Left renal cortex interstitium (tissue), 4 donors: ENCODE measurements around the gene XKR7. TPM values are rescaled to one million over a fixed set of nuclear protein-coding genes. Genes with fewer than 3 reads are reported as not detected.

Experiments used
- DNase-seq, 4 donors: peaks; one replicate each; pipeline ENCODE4 v3.0.0-alpha.2; 2013; ENCODE audit warnings: low read depth in 4 of 4, low spot score in 2 of 4, missing footprints in 1 of 4
- polyA plus RNA-seq, 4 donors: library from polyadenylated mRNA; unstranded; fragments of 120-200 nt; gene quantifications; one replicate each; pipeline ENCODE4 v1.2.1, GENCODE V29; 2013; ENCODE audit not compliant: insufficient read length in 4 of 4

XKR7 gene
- polyA plus RNA-seq, 4 donors = 0.20 to 0.64 (median 0.32) TPM

DNA sequence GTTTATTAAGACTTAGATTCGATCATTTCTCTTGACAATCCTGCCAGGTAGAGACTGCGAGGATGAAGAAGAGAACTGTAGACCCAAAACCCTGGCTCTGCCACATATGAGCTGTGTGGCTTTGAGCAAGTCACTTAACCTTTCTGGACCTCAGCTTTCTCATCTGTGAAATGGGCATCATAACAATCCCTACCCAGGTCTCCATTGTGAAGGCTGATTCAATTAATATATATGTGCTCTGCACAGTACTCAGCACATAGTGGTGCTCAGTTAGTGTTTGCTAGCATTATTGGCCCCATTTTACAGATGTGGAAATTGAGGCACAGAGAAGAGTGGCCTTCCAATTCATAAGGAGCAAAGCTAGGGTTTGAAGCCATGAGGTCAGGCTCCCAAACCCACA, 7.9 kb downstream of the XKR7 start:
- DNase-seq = no peak

DNA sequence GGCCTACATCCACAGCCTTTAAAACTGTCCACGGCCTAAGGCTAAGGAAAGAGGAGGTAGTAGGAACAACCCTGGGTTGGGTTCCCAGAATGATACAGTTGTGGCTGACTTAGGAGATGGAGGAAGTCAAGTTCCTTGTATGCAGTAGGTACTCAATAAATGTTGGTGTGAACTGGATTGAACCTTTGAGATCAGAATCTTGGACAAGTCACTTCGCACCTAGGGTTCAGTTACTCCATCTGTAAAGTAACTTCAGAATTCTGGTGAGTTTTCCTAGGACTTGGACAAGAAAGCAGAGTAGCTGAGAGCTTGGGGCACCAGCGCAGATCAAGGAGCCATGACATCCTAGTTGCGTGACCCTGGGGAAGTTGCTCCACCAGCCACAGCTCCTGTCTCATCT, 9.1 kb downstream of the XKR7 start:
- no peak for DNase-seq

DNA sequence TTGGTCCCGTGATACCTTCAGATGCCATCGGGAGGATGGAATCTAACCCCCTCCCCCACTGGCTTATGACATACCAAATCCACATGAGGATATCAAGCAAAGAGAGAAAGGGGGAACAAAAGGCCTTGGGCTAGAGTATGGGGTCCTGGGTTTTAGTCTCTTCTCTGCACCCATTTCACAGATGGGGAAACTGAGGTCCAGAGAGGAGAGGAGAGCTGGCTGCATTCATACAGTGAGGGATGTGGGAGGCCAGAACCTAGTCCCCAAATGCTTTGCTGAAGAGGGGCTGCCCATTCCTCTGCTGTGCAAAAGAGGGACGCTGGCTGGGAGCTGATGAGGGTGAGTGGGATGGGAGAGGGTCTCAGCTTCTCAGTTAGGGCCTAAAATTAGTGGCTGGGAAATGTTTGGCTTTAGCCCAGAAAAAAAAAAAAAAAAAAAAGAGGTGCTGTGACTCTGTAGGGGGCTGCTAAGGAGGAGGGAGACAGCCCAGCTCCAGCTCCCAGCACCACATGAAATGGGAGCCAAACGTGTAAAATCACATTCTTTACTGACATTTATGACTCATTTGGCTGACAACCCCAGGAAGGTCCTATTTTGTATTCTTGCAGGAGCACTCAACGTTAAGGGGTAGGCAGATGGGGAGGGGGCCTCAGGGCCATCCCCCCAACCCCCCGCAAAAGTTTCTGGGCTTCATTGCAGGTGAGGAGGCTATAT, 11.9 kb downstream of the XKR7 start:
- DNase-seq = peak in 1 of 4 donors; percentile 24

DNA sequence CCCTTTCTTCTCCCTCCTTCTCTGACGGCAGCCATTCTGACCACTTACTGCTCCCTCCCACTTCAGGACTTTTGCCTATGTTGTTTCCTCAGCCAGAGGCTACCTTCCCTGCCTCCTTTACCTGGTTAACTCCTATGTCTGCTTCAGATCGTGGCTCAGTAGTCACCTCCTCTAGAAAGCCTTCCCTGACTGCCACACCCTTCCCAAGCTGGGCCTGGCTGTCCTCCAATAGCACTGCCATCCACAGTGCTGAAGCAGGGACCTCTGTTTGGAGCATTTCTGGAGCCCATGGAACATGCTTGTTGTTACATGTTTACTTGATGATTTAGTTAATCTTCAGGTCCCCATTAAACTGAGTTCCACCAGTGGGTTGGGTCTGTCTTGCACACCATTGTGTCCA, 13.8 kb downstream of the XKR7 start:
- DNase-seq = no peak

DNA sequence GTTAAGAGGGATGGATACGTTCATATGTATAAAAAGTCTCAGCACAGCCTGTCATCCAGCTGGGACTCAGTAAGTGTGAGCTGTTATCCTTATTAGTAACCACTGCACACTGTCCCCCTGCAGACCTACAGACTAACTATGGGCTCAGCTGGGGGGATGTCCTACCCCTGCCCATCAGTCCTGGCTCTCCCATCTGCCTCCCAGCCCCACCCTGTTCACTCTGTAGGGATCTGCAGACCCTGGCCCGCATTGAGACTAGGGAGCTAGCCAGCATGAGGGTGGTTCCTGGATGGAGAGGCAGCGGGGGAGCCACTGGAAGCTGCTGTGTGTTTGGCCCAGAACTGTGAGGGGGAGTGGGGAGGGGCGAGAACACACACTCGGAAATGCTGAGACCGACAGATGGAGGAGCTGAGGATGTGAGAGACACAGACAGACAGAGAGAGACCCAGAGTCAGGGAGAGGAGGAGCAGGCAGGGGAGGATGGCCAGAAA, 17.1 kb downstream of the XKR7 start:
- no peak for DNase-seq

DNA sequence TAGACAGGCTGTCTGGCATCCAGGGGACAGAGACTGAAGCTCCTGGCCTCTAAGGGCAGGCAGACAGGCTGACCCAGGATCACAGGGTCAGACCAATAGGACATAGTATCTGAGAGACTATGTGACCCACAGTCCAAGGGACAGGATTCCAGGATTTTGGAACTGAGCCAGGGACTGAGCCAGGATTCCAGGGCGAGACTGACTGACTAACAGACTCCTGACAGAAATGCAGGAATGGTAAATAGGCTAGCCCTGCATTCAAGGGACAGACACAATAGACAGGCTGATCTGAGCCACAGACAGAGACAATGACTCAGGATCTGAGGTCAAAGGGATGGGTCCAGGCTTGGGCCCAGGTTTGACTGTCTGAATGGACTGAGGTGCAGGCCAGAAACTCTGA, 19.8 kb downstream of the XKR7 start:
- no peak for DNase-seq

DNA sequence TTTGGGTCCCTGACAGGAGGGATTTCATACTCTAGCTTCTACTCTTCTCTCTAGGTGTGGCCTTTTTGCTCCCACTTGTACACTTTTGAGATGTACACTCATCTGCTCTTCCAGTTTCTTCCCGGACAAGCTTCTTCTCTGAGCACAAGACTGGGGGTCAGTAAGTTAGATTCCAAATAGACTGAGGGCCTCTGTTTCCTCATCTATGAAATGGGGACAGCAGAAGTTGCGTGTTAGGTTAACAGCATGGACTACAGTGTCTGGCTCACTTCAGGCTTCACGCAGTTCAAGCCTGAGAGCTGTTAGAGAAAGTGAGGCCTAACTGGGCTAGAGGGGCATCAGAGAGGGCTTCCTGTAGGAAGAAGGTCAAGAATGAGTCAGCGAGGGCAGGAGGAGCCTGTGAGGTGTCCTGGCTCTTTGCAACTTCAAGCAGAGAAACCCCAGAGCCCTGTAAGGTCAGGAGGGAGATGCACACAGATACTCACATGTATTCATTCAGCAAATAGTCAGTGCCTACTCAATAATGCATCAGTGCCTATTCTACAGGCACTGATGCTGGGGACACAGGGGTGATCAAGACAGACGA, 20.6 kb downstream of the XKR7 start:
- no peak for DNase-seq

DNA sequence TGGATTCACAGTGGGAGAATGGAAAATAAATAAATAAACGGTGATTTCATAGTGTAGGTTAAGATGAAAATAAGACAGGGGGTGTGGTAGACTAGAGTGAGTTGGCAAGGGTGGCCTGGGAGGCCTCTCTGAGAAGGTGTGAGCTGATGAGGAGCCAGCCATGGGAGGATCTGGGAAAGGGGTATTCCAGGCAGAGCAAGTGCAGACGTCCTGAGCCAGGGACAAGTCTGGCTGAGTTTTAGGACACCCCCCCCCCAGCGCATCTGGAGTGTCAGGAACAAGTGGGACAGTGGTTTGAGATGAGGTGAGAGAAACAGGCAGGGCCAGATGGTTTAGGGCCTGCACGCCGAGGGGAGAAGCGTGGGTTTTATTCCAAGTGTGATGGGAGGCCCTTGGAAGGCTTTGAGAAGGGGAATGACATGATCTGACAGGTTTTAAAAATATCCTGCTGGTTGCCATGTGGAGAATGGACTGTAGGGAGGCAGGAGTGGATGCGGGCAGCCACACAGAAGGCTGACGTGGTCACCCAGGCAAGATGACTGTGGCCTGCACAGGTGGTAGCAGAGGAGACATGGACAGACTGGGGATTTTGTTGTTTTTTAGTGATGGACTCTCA, 21.2 kb downstream of the XKR7 start:
- DNase-seq = no peak

DNA sequence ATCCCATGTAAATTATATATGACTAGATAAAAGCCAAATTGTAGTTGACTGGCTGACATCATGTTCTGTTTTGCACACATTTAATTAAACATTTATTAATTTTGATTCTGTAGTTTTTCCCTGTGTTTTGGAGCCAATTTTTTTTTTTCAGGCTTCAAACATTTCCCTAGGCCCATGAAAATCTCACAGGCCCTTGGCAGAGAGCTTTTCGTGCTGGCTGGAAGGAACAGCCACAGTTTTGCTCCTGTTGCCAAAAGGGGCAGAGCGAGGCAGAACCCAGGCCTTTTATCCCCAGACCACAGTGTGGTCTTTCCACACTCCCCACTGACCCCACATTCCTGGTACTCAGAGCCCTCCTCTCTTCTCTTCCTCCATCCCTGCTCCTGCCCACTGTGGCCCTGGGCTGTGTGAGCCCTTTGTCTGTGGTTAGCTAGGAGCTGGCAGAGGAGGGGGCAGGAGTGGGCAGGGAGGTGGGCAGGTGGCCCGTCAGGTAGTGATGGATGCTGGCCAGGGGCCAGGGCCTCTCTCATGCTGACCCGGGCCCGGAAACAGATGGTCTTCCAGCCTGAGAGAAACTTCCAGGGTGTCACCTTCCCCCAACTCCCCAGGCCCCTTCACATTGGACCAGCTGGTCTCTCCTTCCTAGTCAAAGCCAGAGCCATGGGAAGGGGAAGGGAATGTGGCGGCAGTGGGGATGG, 22.8 kb downstream of the XKR7 start:
- no peak for DNase-seq

DNA sequence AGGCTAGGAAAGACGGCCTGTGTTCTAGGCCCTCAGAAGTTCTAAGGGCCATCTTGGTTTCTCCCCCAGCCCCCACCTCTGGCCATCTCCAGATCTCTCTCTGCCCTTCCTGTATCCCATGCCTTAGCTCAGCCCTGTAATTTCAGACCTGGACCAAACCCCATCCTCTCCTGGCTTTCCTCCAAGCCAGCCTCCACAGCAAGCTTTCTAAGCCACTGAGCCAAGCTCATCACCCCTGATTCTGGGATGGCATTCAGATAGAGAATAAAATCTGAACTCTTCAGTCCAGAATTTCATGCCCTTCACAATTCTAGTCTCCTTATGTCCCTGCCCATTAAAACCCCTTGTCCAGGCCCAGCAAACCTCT, 23.4 kb downstream of the XKR7 start:
- no peak for DNase-seq

DNA sequence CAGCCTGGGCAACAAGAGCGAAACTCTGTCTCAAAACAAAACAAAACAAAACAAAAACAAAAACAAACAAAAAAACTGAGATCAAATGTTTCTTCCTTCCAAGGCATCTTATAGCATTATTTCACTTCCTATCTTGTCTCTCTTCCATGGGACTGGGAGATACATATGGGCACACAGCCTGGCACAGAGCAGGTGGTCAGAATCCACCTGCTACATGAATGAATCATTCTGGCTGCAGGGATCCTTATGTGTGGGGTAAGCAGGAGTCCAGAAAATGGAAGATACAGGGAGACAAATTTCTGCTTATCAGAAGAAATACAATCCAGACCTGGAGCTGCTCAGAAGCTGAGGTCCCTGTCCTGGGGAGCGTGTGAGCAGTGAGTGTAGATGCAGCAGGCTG, 24.1 kb downstream of the XKR7 start:
- DNase-seq = no peak

DNA sequence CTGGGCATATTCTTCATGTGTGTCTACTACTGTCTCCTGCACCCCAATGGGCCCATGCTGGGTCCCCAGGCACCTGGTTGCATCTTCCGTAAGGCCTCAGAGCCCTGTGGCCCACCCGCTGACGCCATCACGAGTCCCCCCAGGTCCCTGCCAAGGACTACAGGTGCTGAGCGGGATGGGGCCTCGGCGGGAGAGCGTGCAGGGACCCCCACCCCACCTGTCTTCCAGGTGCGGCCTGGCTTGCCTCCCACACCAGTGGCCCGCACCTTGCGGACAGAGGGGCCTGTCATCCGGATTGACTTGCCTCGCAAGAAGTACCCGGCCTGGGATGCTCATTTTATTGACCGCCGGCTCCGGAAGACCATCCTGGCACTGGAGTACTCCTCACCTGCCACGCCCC, 29.0 kb downstream of the XKR7 start:
- no peak for DNase-seq

DNA sequence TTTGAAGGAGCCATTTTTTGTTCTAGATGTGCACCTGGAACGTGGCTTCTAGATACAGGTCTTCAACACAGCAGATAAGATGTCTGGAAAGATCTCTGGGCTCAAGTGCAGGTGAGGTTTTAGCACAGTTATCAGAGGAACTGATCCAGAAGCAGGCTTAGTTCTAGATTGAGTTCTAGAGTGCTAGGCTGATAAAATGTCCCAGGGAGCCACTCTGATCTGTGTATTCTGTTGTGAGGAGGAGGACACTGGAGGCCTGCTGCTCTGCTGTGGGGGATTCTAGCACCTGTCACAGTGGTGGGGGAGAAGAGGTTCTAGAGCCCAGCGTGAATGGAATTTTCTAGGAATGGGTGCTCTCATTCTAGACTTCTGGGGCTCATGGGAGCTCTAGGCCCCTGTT, 30.3 kb downstream of the XKR7 start:
- DNase-seq = no peak

DNA sequence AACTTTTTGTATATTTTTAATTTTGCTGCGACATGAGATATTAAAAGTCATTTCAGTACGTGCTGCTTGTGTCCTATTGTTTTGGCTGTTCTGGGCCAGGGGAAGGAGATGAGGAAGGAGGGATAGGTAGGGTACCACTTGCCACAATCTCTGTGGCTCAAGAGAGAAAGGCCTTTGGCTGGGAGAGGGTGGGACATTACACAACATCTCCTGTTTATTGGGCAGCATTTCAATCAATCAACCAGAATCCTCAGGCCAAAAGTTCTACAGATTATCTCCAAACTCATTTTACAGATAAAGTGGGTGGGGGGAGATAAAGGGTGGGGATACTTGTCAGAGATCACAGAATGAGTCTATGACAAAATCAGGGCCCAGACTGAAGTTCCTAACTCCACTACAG, 35.4 kb downstream of the XKR7 start:
- DNase-seq = no peak

DNA sequence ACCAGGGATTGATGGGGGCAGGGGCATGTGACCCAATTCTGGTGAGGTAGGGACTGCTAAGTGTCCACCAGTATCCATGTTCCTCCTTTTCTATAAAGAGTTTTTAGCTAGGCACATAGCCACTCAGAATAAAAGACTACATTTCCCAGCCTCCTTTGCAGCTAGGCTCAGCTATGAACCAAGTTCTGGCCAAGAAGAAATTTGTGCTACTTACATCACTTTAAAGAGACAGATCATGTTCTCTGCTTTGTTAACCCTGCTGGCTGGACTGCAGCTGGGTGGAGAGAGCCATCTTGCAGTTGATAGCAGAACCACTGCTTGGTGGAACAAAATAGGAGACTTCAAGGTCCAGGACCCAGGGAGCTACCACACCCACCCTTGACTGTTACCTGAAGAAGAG, 37.0 kb downstream of the XKR7 start:
- no peak for DNase-seq

DNA sequence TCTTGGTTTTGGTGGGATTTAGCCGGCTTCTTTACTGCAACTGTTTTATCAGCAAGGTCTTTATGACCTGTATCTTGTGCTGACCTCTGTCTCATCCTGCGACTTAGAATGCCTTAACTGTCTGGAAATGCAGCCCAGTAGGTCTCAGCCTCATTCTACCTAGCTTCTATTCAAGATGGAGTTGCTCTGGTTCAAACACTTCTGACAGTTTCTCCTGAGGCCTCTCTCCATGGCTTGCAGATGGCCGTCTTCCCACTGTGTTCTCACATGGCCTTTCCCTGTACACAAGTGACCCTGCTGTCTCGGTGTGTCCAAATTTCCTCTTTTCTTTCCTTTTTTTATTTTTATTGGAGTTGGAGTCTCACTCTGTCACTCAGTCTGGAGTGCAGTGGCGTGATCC, 38.1 kb downstream of the XKR7 start:
- no peak for DNase-seq

DNA sequence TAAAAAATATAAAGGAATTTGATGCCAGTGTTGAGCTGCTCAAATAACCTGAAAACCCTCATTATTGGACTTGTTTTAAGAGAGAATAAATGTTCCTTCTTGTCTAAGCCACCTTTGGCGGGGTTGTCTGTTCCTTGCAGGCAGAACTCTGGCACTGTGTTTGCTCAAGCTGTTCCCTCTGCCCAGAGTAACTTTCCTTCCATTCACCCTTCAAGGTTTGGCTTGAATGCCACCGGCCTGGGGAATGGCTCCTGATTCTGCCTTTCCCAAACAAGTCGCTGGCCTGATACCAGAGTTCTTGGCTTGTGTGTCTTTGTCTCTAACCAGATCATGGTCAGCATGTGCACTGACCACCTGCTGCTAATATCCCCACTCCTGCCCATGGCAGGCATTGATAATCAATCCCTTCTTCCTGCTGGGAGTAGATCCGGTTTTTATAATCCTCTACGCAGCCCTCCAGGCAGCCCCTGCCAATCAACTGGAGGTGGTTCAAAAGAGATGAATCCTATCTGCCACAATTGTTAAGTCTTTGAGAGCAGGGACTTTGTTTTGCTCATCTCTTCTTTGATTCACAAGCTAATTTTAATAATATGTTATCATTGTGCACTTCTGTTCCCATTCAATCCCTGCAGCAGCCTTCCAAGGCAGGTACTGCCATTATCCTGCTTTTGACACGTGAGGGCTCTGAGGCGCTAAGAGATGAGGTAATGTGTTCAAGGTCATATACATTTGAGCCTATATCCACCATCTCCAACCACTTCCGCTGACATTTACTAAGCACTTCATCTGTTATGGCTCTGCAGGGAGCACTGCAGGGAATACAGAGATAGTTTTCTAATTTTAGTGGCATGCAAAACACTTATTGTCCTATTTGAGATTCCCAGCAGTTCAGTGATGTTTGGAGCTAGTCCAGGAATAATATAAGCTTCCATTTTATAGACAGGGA, 39.2 kb downstream of the XKR7 start:
- no peak for DNase-seq

DNA sequence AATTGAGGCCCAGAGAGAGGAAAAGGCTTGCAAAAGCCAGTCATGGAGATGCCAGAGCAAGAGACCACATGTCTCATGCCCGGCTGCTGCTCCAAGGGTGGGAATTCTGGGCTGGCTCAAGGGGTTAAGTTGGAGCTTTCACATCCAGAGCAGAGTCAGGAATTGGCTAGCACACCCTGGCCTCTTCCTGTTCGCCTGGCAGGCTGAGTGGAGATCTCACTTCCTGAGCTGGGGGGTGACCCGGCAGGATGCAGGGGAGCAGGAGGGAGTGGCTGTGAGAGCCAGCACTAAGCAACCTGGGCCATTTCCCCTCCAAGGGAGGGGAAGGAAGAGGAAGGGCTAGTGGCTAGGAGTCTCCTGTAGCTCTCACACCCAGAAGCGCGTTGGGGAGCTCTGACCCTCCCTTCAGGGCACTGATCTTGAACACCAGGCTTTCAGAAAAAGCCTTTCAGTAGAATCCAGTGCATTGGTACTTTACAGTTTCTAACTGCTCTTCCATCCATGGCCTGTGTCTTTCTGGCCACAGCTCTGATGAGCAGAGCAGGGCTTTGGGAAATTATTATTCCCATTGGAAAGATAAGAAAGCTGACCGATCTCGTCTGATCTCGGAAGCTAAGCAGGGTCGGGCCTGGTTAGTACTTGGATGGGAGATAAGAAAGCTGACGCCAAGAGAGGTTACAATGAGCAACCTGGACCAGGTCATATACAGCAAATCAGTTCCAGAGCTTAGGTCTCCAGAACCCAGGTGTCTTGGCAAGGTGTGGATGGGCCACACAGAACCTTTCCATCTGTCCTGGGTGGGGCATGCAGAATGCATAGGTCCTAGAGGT, 40.1 kb downstream of the XKR7 start:
- no peak for DNase-seq

DNA sequence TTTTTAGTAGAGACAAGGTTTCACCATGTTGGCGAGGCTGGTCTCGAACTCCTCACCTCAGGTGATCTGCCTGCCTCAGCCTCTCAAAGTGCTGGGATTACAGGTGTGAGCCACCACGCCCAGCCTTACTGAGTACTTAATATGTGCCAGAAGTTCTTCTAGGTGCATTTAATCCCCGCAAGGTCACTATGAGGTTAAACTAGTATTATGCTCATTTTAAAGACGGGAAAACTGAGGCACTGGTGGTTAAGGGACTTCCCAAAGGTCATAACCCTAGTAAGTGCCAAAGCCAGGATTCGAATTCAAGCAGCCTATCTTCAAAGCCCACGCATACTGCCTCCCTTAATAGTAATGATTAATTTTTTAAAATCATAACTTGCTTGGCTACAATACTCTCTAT, 41.6 kb downstream of the XKR7 start:
- no peak for DNase-seq

DNA sequence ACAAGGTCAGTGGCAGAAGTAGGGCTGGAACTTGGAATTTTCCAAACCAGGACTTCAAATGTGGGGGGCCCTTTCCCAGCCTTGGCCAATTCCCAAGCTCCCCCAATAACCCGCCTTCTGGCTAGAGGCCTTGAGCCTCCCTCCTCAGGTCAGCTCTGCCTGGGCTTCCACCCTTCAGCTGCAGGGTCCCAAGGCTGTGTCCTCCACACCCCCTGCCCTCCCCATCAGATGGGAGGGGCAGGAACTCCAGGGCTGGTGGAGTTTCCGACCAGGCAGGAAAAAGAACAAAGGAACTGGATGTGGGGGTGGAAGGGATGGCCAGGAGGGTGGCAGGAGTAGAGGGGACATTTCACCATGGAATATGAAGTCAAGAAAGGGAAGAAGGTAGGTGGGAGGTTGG, 42.1 kb downstream of the XKR7 start, which contains the start of gene CCM2L:
Gene CCM2L, plus strand, starts transcription at position 338 of the 400 bp plus-strand sequence. Its CDS starts 17 bp downstream, at position 355.
- no peak for DNase-seq
